Fibroblast of skin of back (primary cell): ENCODE measurements around the gene BARHL1.
A peak's percentile ranks its signal among the peaks of the same experiment; 100 is the strongest.
"Not testable (repeated sequence)": the region's sequence is repeated elsewhere in the genome, so short reads cannot be mapped to it uniquely, and the experiment has no call there.

Experiments used
- DNase-seq: peaks from one replicate; pipeline ENCODE4 v3.0.0-alpha.2; 2013

BARHL1 gene

GRCh38 chr9:132556714-132557113, 25.7 kb upstream of the BARHL1 start:
- no peak for DNase-seq

GRCh38 chr9:132557159-132557558, 25.2 kb upstream of the BARHL1 start:
- no peak for DNase-seq

GRCh38 chr9:132559711-132560110, 22.7 kb upstream of the BARHL1 start:
- DNase-seq, result no peak

- DNase-seq, result no peak
Measured at GRCh38 chr9:132560616-132561202, 21.7 kb upstream of the BARHL1 start.

- DNase-seq, result no peak
Measured at GRCh38 chr9:132562306-132562573, 20.2 kb upstream of the BARHL1 start.

- no peak for DNase-seq
Measured at GRCh38 chr9:132564526-132564925, 17.9 kb upstream of the BARHL1 start.

GRCh38 chr9:132568787-132569186, 13.6 kb upstream of the BARHL1 start:
- DNase-seq, result not testable (repeated sequence)

GRCh38 chr9:132571806-132572600, 10.4 kb upstream of the BARHL1 start:
- no peak for DNase-seq

GRCh38 chr9:132572921-132573320, 9.5 kb upstream of the BARHL1 start:
- peak; percentile 43 for DNase-seq

- peak; percentile 75 for DNase-seq
Measured at GRCh38 chr9:132575005-132575609, 7.3 kb upstream of the BARHL1 start.

GRCh38 chr9:132575811-132576210, 6.6 kb upstream of the BARHL1 start:
- no peak for DNase-seq

- DNase-seq, result no peak
Measured at GRCh38 chr9:132577119-132577518, 5.3 kb upstream of the BARHL1 start.

GRCh38 chr9:132578367-132578932, 4.0 kb upstream of the BARHL1 start:
- no peak for DNase-seq

GRCh38 chr9:132579427-132579798, 3.0 kb upstream of the BARHL1 start:
- no peak for DNase-seq

GRCh38 chr9:132582786-132583583, 579 bp downstream of the BARHL1 start:
- DNase-seq, result no peak

- DNase-seq, result no peak
Measured at GRCh38 chr9:132583584-132584304, 1.3 kb downstream of the BARHL1 start.

- DNase-seq, result peak; percentile 58
Measured at GRCh38 chr9:132584601-132585560, 2.5 kb downstream of the BARHL1 start.

GRCh38 chr9:132585954-132586829, 3.8 kb downstream of the BARHL1 start:
- DNase-seq, result no peak

GRCh38 chr9:132586830-132587591, 4.6 kb downstream of the BARHL1 start:
- no peak for DNase-seq
